GM10248 (cell line): ENCODE results near the gene SPATA31D4.

Experiments used
- CTCF ChIA-PET: fragments of 300-600 bp; sonication (Branson Sonifier 250); formaldehyde crosslinking; extraction: SDS; loops from one replicate; lab custom pipeline; 2021; ENCODE audit warnings: antibody characterized with exemption; lab: Yijun Ruan, JAX
- POLR2A ChIA-PET: fragments of 350-650 bp; sonication (Branson Sonifier 250); formaldehyde crosslinking; extraction: SDS; loops from one replicate; lab custom pipeline; 2020; ENCODE audit warnings: antibody characterized with exemption; lab: Yijun Ruan, JAX
- DNase-seq: peaks from one replicate; pipeline ENCODE4 v3.0.0; 2012; ENCODE audit errors: extremely low spot score
- TF ChIP-seq, protein P1 (sequence below): IDR thresholded peaks from 2 replicates; pipeline ENCODE4 v1.5.1; 2012; ENCODE audit warnings: mild to moderate bottlenecking, low read depth; ENCODE audit errors: extremely low read depth, missing control alignments, control extremely low read depth

SPATA31D4 gene

GRCh38 chr9:81979196-81979595 is 51.0 kb downstream of the SPATA31D4 start:
- TF ChIP-seq, protein P1, sequence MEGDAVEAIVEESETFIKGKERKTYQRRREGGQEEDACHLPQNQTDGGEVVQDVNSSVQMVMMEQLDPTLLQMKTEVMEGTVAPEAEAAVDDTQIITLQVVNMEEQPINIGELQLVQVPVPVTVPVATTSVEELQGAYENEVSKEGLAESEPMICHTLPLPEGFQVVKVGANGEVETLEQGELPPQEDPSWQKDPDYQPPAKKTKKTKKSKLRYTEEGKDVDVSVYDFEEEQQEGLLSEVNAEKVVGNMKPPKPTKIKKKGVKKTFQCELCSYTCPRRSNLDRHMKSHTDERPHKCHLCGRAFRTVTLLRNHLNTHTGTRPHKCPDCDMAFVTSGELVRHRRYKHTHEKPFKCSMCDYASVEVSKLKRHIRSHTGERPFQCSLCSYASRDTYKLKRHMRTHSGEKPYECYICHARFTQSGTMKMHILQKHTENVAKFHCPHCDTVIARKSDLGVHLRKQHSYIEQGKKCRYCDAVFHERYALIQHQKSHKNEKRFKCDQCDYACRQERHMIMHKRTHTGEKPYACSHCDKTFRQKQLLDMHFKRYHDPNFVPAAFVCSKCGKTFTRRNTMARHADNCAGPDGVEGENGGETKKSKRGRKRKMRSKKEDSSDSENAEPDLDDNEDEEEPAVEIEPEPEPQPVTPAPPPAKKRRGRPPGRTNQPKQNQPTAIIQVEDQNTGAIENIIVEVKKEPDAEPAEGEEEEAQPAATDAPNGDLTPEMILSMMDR, result no peak
- DNase-seq, result no peak
- CTCF ChIA-PET, result interaction anchor here (1.1 kb wide), 1 partner anchor 11 kb away, joined by 3 read pairs; no protein-coding TSS in a partner anchor
- POLR2A ChIA-PET, result interaction anchor here (0.6 kb wide), 1 partner anchor 14 kb away, joined by 3 read pairs; no protein-coding TSS in a partner anchor

GRCh38 chr9:81980568-81980967 is 52.3 kb downstream of the SPATA31D4 start:
- POLR2A ChIA-PET, result no interaction called here
- CTCF ChIA-PET, result interaction anchor here (1.1 kb wide), 2 partner anchors 11 to 13 kb away, joined by 3 read pairs; no protein-coding TSS in a partner anchor
- TF ChIP-seq, protein P1, result no peak

GRCh38 chr9:81981883-81982282 is 53.7 kb downstream of the SPATA31D4 start:
- TF ChIP-seq, protein P1, result no peak
- ChIA-PET CTCF (interaction anchor here (1.1 kb wide), 1 partner anchor 13 kb away, joined by 4 read pairs; no protein-coding TSS in a partner anchor), POLR2A (no interaction called here)

More at GRCh38 chr9:81980568-81980967, 52.3 kb downstream of the SPATA31D4 start:
- no peak for DNase-seq

More at GRCh38 chr9:81981883-81982282, 53.7 kb downstream of the SPATA31D4 start:
- no peak for DNase-seq
